ENCODE data around the gene RCAN1.

- TF ChIP-seq EZH2 (IDR thresholded peaks at IDR 0.05; ENCODE audit: borderline replicate concordance) (no peak), CTCF (IDR thresholded peaks at IDR 0.05; ENCODE audit: poor library complexity) (no peak)
Measured at GRCh38 chr21:34639882-34640788, 25.2 kb upstream of the RCAN1 start.
